HepG2 (cell line): Measurements from ENCODE around the gene ABCA13. TPM values are rescaled to one million over a fixed set of nuclear protein-coding genes. Genes with fewer than 3 reads are reported as not detected.

Experiments used
- ATAC-seq: fragments of 200-7000 bp; cut with Tn5 transposase; 3 replicates; pipeline ENCODE4 v1.9.1; 2020; ENCODE audit warnings: mild to moderate bottlenecking, moderate library complexity
- BruUV-seq: library from RNA; stranded (reverse); fragments of 400-500 nt; replicated peaks from 2 replicates; lab custom pipeline; 2021; lab: Mats Ljungman, UMichigan
- CTCF ChIA-PET: fragments of 300-600 bp; formaldehyde crosslinking; extraction: SDS; loops from one replicate; lab custom pipeline; 2021; ENCODE audit warnings: low total read pairs, inconsistent platforms, low intra/inter-chr PET ratio; lab: Yijun Ruan, JAX
- POLR2A ChIA-PET: fragments of 350-600 bp; sonication (Branson Sonifier 250); formaldehyde crosslinking; loops from one replicate; lab custom pipeline; 2020; ENCODE audit warnings: antibody characterized with exemption, inconsistent platforms; lab: Yijun Ruan, JAX
- DNase-seq: peaks from one replicate; pipeline ENCODE4 v3.0.0-alpha.2; 2015; ENCODE audit warnings: low spot score
- FAIRE-seq: peaks from 3 replicates; lab custom pipeline; 2011; peaks lifted over from hg19 to GRCh38; lab: Jason Lieb, UNC
- H2AFZ ChIP-seq: one replicate; pipeline ENCODE4 v1.6.1; 2011; ENCODE audit warnings: low read length, inconsistent platforms
- H3K27ac ChIP-seq: fragments of 300-600 bp; 3 replicates; pipeline ENCODE4 v1.8.0; 2011; ENCODE audit warnings: mixed run types, mild to moderate bottlenecking, mixed read lengths, low read length, inconsistent platforms; ENCODE audit not compliant: insufficient read depth; ENCODE audit errors: extremely low read length
- H3K27me3 ChIP-seq, 2 experiments: fragments of 200-600 bp in 1 of 2; 2 replicates in 1 of 2; 3 replicates in 1 of 2; pipeline versions ENCODE4 v1.6.0 to v1.8.0; 2011; ENCODE audit warnings: low read length in 2 of 2, mild to moderate bottlenecking in 2 of 2, moderate library complexity in 2 of 2, inconsistent platforms in 1 of 2; ENCODE audit not compliant: insufficient read depth in 2 of 2, control insufficient read depth in 1 of 2
- H3K36me3 ChIP-seq, 2 experiments: fragments of 200-600 bp in 1 of 2; replicated peaks in 1 of 2; 2 replicates in 1 of 2; 3 replicates in 1 of 2; pipeline versions ENCODE4 v1.5.1 to v1.8.0; 2011; ENCODE audit warnings: low read length in 2 of 2, inconsistent platforms in 1 of 2; ENCODE audit not compliant: insufficient read depth in 2 of 2, control insufficient read depth in 1 of 2
- H3K4me1 ChIP-seq: 2 replicates; pipeline ENCODE4 v1.5.1; 2012; ENCODE audit warnings: low read length, inconsistent platforms; ENCODE audit not compliant: insufficient read depth
- H3K4me2 ChIP-seq: 2 replicates; pipeline ENCODE4 v1.6.0; 2011; ENCODE audit warnings: low read depth, low read length, inconsistent platforms
- H3K4me3 ChIP-seq, 3 experiments: fragments of 200-600 bp in 1 of 3; sonication (generic), shearing (Covaris generic) in 1 of 3; replicated peaks in 1 of 3; 2 replicates each; pipeline ENCODE4 v1.5.1; 2011 to 2016; ENCODE audit warnings: low read length in 3 of 3, inconsistent platforms in 2 of 3, low read depth in 2 of 3, mild to moderate bottlenecking in 2 of 3, control low read depth in 1 of 3, mixed read lengths in 1 of 3; ENCODE audit not compliant: insufficient read depth in 1 of 3
- H3K79me2 ChIP-seq: one replicate; pipeline ENCODE4 v1.6.1; 2011; ENCODE audit warnings: low read length, inconsistent platforms; ENCODE audit not compliant: insufficient read depth
- H3K9ac ChIP-seq: 2 replicates; pipeline ENCODE4 v1.6.0; 2011; ENCODE audit warnings: mild to moderate bottlenecking, low read depth, low read length, inconsistent platforms; ENCODE audit not compliant: insufficient read depth
- H3K9me3 ChIP-seq: 2 replicates; pipeline ENCODE4 v1.5.1; 2012; ENCODE audit warnings: mild to moderate bottlenecking, low read length
- H4K20me1 ChIP-seq: 2 replicates; pipeline ENCODE4 v1.6.0; 2011; ENCODE audit warnings: inconsistent platforms, mild to moderate bottlenecking, low read length, moderate library complexity; ENCODE audit not compliant: insufficient read depth
- ATF1 ChIP-seq: IDR thresholded peaks from 2 replicates; pipeline ENCODE4 v1.6.1; 2016; ENCODE audit warnings: mild to moderate bottlenecking, control low read depth
- BRCA1 ChIP-seq: sonication (generic); formaldehyde crosslinking; IDR thresholded peaks from 2 replicates; pipeline ENCODE4 v1.4.0; 2020; ENCODE audit warnings: missing genetic modification reagents
- CTCF ChIP-seq: sonication (generic); formaldehyde crosslinking; IDR thresholded peaks from 2 replicates; pipeline ENCODE4 v1.5.0; 2020; ENCODE audit warnings: mild to moderate bottlenecking, missing genetic modification reagents, moderate library complexity
- HNF1A ChIP-seq, 2 experiments: sonication (generic) in 1 of 2; formaldehyde crosslinking in 1 of 2; IDR thresholded peaks; 2 replicates each; pipeline versions ENCODE4 v1.4.0 to v1.6.1; 2016 to 2020; ENCODE audit warnings: borderline replicate concordance in 1 of 2, low read depth in 1 of 2, mild to moderate bottlenecking in 1 of 2, missing genetic modification reagents in 1 of 2
- JDP2 ChIP-seq: sonication (generic); formaldehyde crosslinking; IDR thresholded peaks from 2 replicates; pipeline ENCODE4 v1.8.1; 2022; ENCODE audit warnings: missing genetic modification reagents, borderline replicate concordance
- JUN ChIP-seq: sonication (generic); formaldehyde crosslinking; IDR thresholded peaks from 2 replicates; pipeline ENCODE4 v1.4.0; 2020; ENCODE audit warnings: mild to moderate bottlenecking, missing genetic modification reagents
- KLF6 ChIP-seq: IDR thresholded peaks from 2 replicates; pipeline ENCODE4 v1.8.0; 2016; ENCODE audit warnings: missing biosample characterization, missing genetic modification reagents
- MYC ChIP-seq: sonication (generic); formaldehyde crosslinking; IDR thresholded peaks from 2 replicates; pipeline ENCODE4 v1.9.0; 2021; ENCODE audit warnings: missing genetic modification reagents, borderline replicate concordance
- SIX4 ChIP-seq: sonication (generic); formaldehyde crosslinking; IDR thresholded peaks from 2 replicates; pipeline ENCODE4 v1.4.0; 2020; ENCODE audit warnings: missing genetic modification reagents
- WIZ ChIP-seq: sonication (generic); formaldehyde crosslinking; IDR thresholded peaks from 2 replicates; pipeline ENCODE4 v1.5.1; 2020; ENCODE audit warnings: mild to moderate bottlenecking, missing genetic modification reagents
- ZNF317 ChIP-seq: sonication (generic); formaldehyde crosslinking; IDR thresholded peaks from 2 replicates; pipeline ENCODE4 v1.5.0; 2020; ENCODE audit warnings: mild to moderate bottlenecking, missing genetic modification reagents
- ZNF572 ChIP-seq: sonication (generic); formaldehyde crosslinking; IDR thresholded peaks from 2 replicates; pipeline ENCODE4 v1.5.1; 2020; ENCODE audit warnings: mild to moderate bottlenecking, missing genetic modification reagents
- ZNF773 ChIP-seq: sonication (generic); formaldehyde crosslinking; IDR thresholded peaks from 2 replicates; pipeline ENCODE4 v1.4.0; 2020; ENCODE audit warnings: missing genetic modification reagents, borderline replicate concordance
- ZNF775 ChIP-seq: sonication (generic); formaldehyde crosslinking; IDR thresholded peaks from 2 replicates; pipeline ENCODE4 v1.4.0; 2020; ENCODE audit warnings: missing genetic modification reagents, mild to moderate bottlenecking, moderate library complexity, borderline replicate concordance
- WGBS: methylation state at CpG from one replicate; pipeline ENCODE4 v1.1.6; 2017; ENCODE audit warnings: low lambda C conversion rate; 5-methylcytosine and 5-hydroxymethylcytosine counted together
- in situ Hi-C: cut with HindIII; loops from 2 replicates; pipeline ENCODE4 v1.10.0; 2017; ENCODE audit warnings: low pct_unique_long_range_greater_than_20kb; ENCODE audit not compliant: extremely low pct_ligation_motif_present
- intact Hi-C: fragments of 100-400 bp; cut with micrococcal nuclease; formaldehyde crosslinking; loops from one replicate; pipeline ENCODE4 v1.10.0; 2022; ENCODE audit not compliant: unreplicated experiment
- polyA plus RNA-seq, 8 experiments: library from polyadenylated mRNA; depleted of rRNA in 3 of 8; stranded (reverse) in 7 of 8; unstranded in 1 of 8; fragments of >200 nt; fragmentation: Illumina TruSeq in 4 of 8; extraction: Trizol in 4 of 8; gene quantifications; 2 replicates each; pipeline versions ENCODE4 v1.2.1 to v1.2.3, GENCODE V29; 2011 to 2016; ENCODE audit warnings: low read depth in 4 of 8, missing spikeins in 1 of 8, mixed read lengths in 1 of 8; ENCODE audit not compliant: insufficient read depth in 1 of 8
- total RNA-seq, 5 experiments: library from RNA; depleted of rRNA; stranded (reverse); fragments of >200 nt; fragmentation: Illumina TruSeq; extraction: Trizol; gene quantifications; 2 replicates each; pipeline ENCODE4 v1.2.3, GENCODE V29; 2016; ENCODE audit warnings: low read depth in 1 of 5

The ABCA13 gene
- total and polyA plus RNA-seq, 2 of the 13 experiments (the other 11 are each of a cell fraction or from before 2014, with no cell fraction given) = 0.03 TPM; not detected in 1

DNA sequence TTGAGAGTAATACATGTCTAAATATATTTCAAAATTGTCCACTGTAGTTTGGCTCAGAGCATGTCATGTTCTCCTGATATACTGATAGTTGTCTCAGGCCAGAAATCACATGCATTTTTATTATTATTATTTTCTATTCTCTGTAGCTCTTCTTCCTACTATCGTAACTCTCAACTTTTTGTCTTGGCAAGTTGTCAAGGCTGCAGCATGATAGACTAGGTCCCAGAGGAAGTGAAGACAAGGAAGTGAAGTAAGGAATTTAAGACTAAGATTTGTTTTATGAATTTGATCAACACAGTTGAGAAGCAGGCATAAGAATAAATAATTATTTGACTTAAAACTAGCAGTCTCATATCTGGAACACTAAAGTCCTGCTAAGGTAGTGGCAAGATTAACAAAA is 369.5 kb downstream of the ABCA13 start (continued):
- TF ChIP-seq JDP2 (CRISPR knock-in tag) = no peak
- no peak for TF ChIP-seq SIX4 (CRISPR knock-in tag)
- TF ChIP-seq ZNF317 (CRISPR knock-in tag) = no peak
- no peak for TF ChIP-seq ZNF572 (CRISPR knock-in tag)
- TF ChIP-seq ZNF773 (CRISPR knock-in tag) = no peak
- TF ChIP-seq JUN (CRISPR knock-in tag) = no peak
- TF ChIP-seq WIZ (CRISPR knock-in tag) = no peak

DNA sequence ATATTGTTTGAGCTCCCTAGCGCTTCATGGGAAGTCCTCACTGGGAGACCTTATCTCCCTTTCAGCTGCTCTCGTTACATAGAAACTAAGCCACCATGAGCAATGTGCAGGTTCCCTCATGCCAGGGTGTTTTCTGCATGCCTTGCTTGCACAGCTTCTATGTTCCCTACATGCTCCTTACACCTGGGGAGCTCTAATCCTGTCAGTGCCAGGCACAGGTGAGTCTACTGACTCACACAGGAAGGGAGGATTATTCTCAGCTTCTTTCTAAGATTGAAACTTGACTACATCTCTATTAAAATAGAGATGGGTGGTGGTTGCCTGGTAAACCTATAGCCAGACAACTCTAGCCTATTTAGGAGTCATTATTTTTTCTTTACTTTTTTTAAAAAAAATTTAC is 377.4 kb downstream of the ABCA13 start:
- DNase-seq (no peak), FAIRE-seq (no peak), ATAC-seq (no peak)
- no peaks in the 10 kb centered on the region for H3K4me1 ChIP-seq
- 0% methylated on average over 2 of the region's 2 CpGs for WGBS
- intact Hi-C loops = no loop called here
- no peaks in the 10 kb centered on the region for H3K79me2 ChIP-seq
- in situ Hi-C loops = no loop called here
- H3K4me2 ChIP-seq = no peak overlapping the region
- no peak overlapping the region for H3K9ac ChIP-seq
- POLR2A ChIA-PET = no interaction called here
- H3K36me3 ChIP-seq = no peaks in the 10 kb centered on the region
- H3K27me3 ChIP-seq = no peaks in the 10 kb centered on the region
- BruUV-seq = no TSS peak
- no peak overlapping the region for H3K4me3 ChIP-seq
- H4K20me1 ChIP-seq = no peaks in the 10 kb centered on the region
- no peaks in the 10 kb centered on the region for H3K9me3 ChIP-seq
- CTCF ChIA-PET = no interaction called here
- no peak overlapping the region for H3K27ac ChIP-seq
- no peak overlapping the region for H2AFZ ChIP-seq
- no peak for TF ChIP-seq BRCA1 (CRISPR knock-in tag)
- no peak for TF ChIP-seq ATF1
- TF ChIP-seq KLF6 (CRISPR knock-in tag) = no peak
- TF ChIP-seq MYC = no peak
- TF ChIP-seq ZNF775 (CRISPR knock-in tag) = no peak
- TF ChIP-seq HNF1A (IDR thresholded peaks at IDR 0.05; ENCODE audit: low read depth) = no peak
- no peak for TF ChIP-seq HNF1A (CRISPR knock-in tag; IDR thresholded peaks at IDR 0.05; ENCODE audit: borderline replicate concordance)
- TF ChIP-seq CTCF = no peak
